Measurements from ENCODE around the gene MALRD1. TPM values are rescaled to one million over a fixed set of nuclear protein-coding genes. Genes with fewer than 3 reads are reported as not detected.

The MALRD1 gene
- total RNA-seq, 1 donor from 2014 or later = 7.0 TPM

GRCh38 chr10:19466709-19467108 lies 418.1 kb downstream of the MALRD1 start:
- intact Hi-C loops (cut with DNase I) = no loop called here
- Histone ChIP-seq H3K27me3 (no peaks in the 10 kb centered on the region), H3K4me1 (no peaks in the 10 kb centered on the region), H3K36me3 (no peaks in the 10 kb centered on the region), H3K9me3 (peaks cover 6% of the 10 kb centered on the region), H3K27ac (no peak overlapping the region), H3K4me3 (no peak overlapping the region)
- TF ChIP-seq CTCF (IDR thresholded peaks at IDR 0.05) = no peak
- ATAC-seq (no peak), DNase-seq (no peak)

GRCh38 chr10:19468413-19468812 lies 419.8 kb downstream of the MALRD1 start:
- Histone ChIP-seq H3K4me3 (no peak overlapping the region), H3K27ac (no peak overlapping the region), H3K27me3 (no peaks in the 10 kb centered on the region), H3K4me1 (no peaks in the 10 kb centered on the region), H3K9me3 (peaks cover 6% of the 10 kb centered on the region), H3K36me3 (no peaks in the 10 kb centered on the region)
- TF ChIP-seq CTCF (IDR thresholded peaks at IDR 0.05) = no peak
- intact Hi-C loops (cut with DNase I) = no loop called here
- DNase-seq = no peak
- no peak for ATAC-seq

GRCh38 chr10:19469521-19469920 lies 420.9 kb downstream of the MALRD1 start:
- Histone ChIP-seq H3K36me3 (no peaks in the 10 kb centered on the region), H3K27me3 (no peaks in the 10 kb centered on the region), H3K9me3 (peaks cover 6% of the 10 kb centered on the region), H3K4me1 (no peaks in the 10 kb centered on the region), H3K27ac (no peak overlapping the region), H3K4me3 (no peak overlapping the region)
- DNase-seq = no peak
- intact Hi-C loops (cut with DNase I) = no loop called here
- no peak for ATAC-seq
- no peak for TF ChIP-seq CTCF (IDR thresholded peaks at IDR 0.05)

DNA sequence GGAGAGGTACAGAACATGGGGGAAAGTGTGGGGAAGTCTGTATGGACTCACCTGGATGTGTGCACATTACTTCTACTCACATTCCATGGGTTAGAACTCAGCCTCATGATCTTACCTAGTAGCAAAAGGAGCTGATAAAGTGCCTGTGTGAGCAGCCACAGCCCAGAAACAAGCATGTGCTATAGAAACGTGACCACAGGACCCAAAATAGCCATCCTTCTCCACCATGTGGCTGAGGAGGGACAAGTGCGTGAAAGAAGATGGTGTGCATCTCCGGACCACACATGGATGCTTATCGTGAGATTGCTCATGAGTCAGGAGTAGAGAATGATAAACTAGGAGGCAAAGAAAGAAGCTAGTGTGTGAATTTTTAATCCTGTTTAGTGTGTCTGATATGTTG lies 431.3 kb downstream of the MALRD1 start:
- intact Hi-C loops (cut with DNase I) = no loop called here
- no peak for ATAC-seq
- Histone ChIP-seq H3K27ac (no peak overlapping the region), H3K4me3 (no peak overlapping the region), H3K4me1 (no peaks in the 10 kb centered on the region), H3K36me3 (no peaks in the 10 kb centered on the region), H3K27me3 (no peaks in the 10 kb centered on the region), H3K9me3 (no peaks in the 10 kb centered on the region)
- TF ChIP-seq CTCF (IDR thresholded peaks at IDR 0.05) = no peak
- DNase-seq = no peak

DNA sequence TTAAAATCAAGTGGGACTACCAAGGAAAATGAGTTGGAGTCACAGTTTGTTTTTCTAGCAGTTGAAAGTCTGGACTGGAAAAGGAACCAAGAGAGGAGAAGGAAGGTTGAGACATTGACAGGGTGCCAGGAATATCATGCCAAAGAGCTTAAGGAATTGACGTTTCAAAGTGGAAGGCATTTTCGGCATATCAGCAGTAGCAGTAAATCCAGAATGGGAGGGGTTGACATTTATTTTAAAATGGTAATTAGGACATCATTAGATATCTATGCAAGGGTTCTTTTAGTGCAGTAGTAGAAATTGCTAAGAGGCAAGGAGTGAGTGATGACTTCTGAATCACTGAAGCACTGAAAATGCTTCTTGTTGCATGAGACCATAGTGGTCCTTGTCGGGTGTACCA lies 431.8 kb downstream of the MALRD1 start:
- TF ChIP-seq CTCF (IDR thresholded peaks at IDR 0.05) = no peak
- DNase-seq = no peak

GRCh38 chr10:19483421-19483820 lies 434.8 kb downstream of the MALRD1 start:
- H3K4me3 ChIP-seq = no peak overlapping the region
- intact Hi-C loops (cut with DNase I) = no loop called here
- TF ChIP-seq CTCF (IDR thresholded peaks at IDR 0.05) = no peak

More for the DNA sequence above, 431.8 kb downstream of the MALRD1 start:
- no peak for ATAC-seq
- Histone ChIP-seq H3K27me3 (no peaks in the 10 kb centered on the region), H3K4me1 (no peaks in the 10 kb centered on the region), H3K27ac (no peak overlapping the region), H3K36me3 (no peaks in the 10 kb centered on the region), H3K4me3 (no peak overlapping the region), H3K9me3 (no peaks in the 10 kb centered on the region)
- intact Hi-C loops (cut with DNase I) = no loop called here

More at GRCh38 chr10:19483421-19483820, 434.8 kb downstream of the MALRD1 start:
- Histone ChIP-seq H3K36me3 (no peaks in the 10 kb centered on the region), H3K4me1 (no peaks in the 10 kb centered on the region), H3K27me3 (no peaks in the 10 kb centered on the region), H3K27ac (no peak overlapping the region), H3K9me3 (no peaks in the 10 kb centered on the region)
- ATAC-seq (no peak), DNase-seq (no peak)
